Peyer's patch (tissue), 4 donors: Measurements from ENCODE around the gene NUDCD3. TPM values are rescaled to one million over a fixed set of nuclear protein-coding genes. Genes with fewer than 3 reads are reported as not detected.

ENCODE experiments used
- DNase-seq, 3 donors: peaks; one replicate each; pipeline ENCODE4 v3.0.0-alpha.2; 2017 to 2019
- H3K27ac ChIP-seq, 4 donors: fragments of 200-600 bp; sonication (generic); one replicate each; pipeline ENCODE4 v1.5.1; 2016 to 2019
- H3K27me3 ChIP-seq, 2 donors: fragments of 200-600 bp; sonication (generic); one replicate each; pipeline ENCODE4 v1.5.1; 2019
- H3K36me3 ChIP-seq, 3 donors: fragments of 200-600 bp; sonication (generic); one replicate each; pipeline ENCODE4 v1.5.1; 2016 to 2019
- H3K4me1 ChIP-seq, 4 donors: fragments of 200-600 bp; sonication (generic); one replicate each; pipeline ENCODE4 v1.5.1; 2016 to 2019
- H3K4me3 ChIP-seq, 4 donors: fragments of 200-600 bp; sonication (generic); 1 replicate in 3 of 4; 2 replicates in 1 of 4; pipeline ENCODE4 v1.5.1; 2016 to 2019; ENCODE audit warnings: mild to moderate bottlenecking in 1 of 4
- H3K9me3 ChIP-seq, 4 donors: fragments of 200-600 bp; sonication (generic); one replicate each; pipeline ENCODE4 v1.5.1; 2016 to 2019; ENCODE audit warnings: mild to moderate bottlenecking in 1 of 4
- CTCF ChIP-seq, 6 experiments: fragments of 450-650 bp in 4 of 6; fragments of 200-600 bp in 2 of 6; sonication (generic) in 1 of 6; IDR thresholded peaks; one replicate each; pipeline ENCODE4 v1.5.1; 2017 to 2019; ENCODE audit warnings: antibody characterized with exemption in 6 of 6, mild to moderate bottlenecking in 3 of 6, moderate library complexity in 1 of 6
- POLR2A ChIP-seq, 2 donors: fragments of 450-650 bp; IDR thresholded peaks; one replicate each; pipeline ENCODE4 v1.5.1; 2017; ENCODE audit warnings: antibody characterized with exemption in 2 of 2, mild to moderate bottlenecking in 2 of 2, moderate library complexity in 2 of 2
- small RNA-seq, 2 donors: library from RNA; depleted of rRNA; stranded (forward); fragments of <200 nt; gene quantifications; one replicate each; pipeline ENCODE3, GENCODE V24; 2016
- total RNA-seq, 4 donors: library from RNA; depleted of rRNA; stranded (reverse); fragments of >200 nt; gene quantifications; one replicate each; pipeline ENCODE4 v1.1.0, GENCODE V29; 2016

Gene NUDCD3
- total RNA-seq, 4 donors from 2014 or later: 32.9 to 61.9 (median 44.1) TPM

- Histone ChIP-seq H3K9me3 (peaks cover 0 to 3% (median 0%) of the 10 kb centered on the region in 4 donors), H3K27ac (no peak overlapping the region), H3K4me1 (no peaks in the 10 kb centered on the region), H3K27me3 (no peaks in the 10 kb centered on the region), H3K4me3 (no peak overlapping the region), H3K36me3 (no peaks in the 10 kb centered on the region)
- TF ChIP-seq POLR2A (IDR thresholded peaks at IDR 0.05) (no peak), CTCF (IDR thresholded peaks at IDR 0.05) (no peak)
- no peak for DNase-seq
These were observed 156.3 kb downstream of the NUDCD3 start for GRCh38 chr7:44333911-44334733.

GRCh38 chr7:44331682-44332081 lies 158.8 kb downstream of the NUDCD3 start:
- TF ChIP-seq CTCF (IDR thresholded peaks at IDR 0.05) (no peak), POLR2A (IDR thresholded peaks at IDR 0.05) (no peak)
- H3K4me1 ChIP-seq: no peaks in the 10 kb centered on the region
- H3K27me3 ChIP-seq: no peaks in the 10 kb centered on the region
- no peak for DNase-seq
- H3K9me3 ChIP-seq: peaks cover 0 to 2% (median 0%) of the 10 kb centered on the region in 4 donors
- H3K27ac ChIP-seq: no peak overlapping the region
- no peak overlapping the region for H3K4me3 ChIP-seq
- H3K36me3 ChIP-seq: no peaks in the 10 kb centered on the region

- H3K4me3 ChIP-seq: no peak overlapping the region
- no peaks in the 10 kb centered on the region for H3K9me3 ChIP-seq
- H3K27me3 ChIP-seq: no peaks in the 10 kb centered on the region
- H3K4me1 ChIP-seq: no peaks in the 10 kb centered on the region
- peak in 1 of 3 donors; percentile 34 for DNase-seq
- no peak overlapping the region for H3K27ac ChIP-seq
- H3K36me3 ChIP-seq: no peaks in the 10 kb centered on the region
- TF ChIP-seq POLR2A (IDR thresholded peaks at IDR 0.05) (no peak), CTCF (IDR thresholded peaks at IDR 0.05) (no peak)
These were observed 160.1 kb downstream of the NUDCD3 start for GRCh38 chr7:44330331-44330730.

GRCh38 chr7:44329888-44330287 lies 160.6 kb downstream of the NUDCD3 start:
- no peak overlapping the region for H3K27ac ChIP-seq
- TF ChIP-seq CTCF (IDR thresholded peaks at IDR 0.05) (no peak), POLR2A (IDR thresholded peaks at IDR 0.05) (no peak)
- no peak overlapping the region for H3K4me3 ChIP-seq
- no peak for DNase-seq
- no peaks in the 10 kb centered on the region for H3K9me3 ChIP-seq
- no peaks in the 10 kb centered on the region for H3K4me1 ChIP-seq
- H3K27me3 ChIP-seq: no peaks in the 10 kb centered on the region
- H3K36me3 ChIP-seq: no peaks in the 10 kb centered on the region

Small RNAs within 50 kb of the gene (small RNA-seq; reads per million reads assigned to genes)
- 0 reads per million in 2 donors for gene RNU6-1097P

Other genes with a start within 250 kb of the NUDCD3 start
- 1 to 10 TPM in 3 of 4 donors, under 1 TPM in 1; 0.67 to 3.9 (median 2.2) TPM for gene CAMK2B, start 165.1 kb downstream of the NUDCD3 start, total RNA-seq
- gene NPC1L1, start 50.7 kb upstream of the NUDCD3 start, total RNA-seq: under 1 TPM in 3 of 4 donors, not detected in 1; 0.66 to 0.70 (median 0.67) TPM
- gene DDX56, start 83.2 kb upstream of the NUDCD3 start, total RNA-seq: 10 to 100 TPM; 67.8 to 96.4 (median 88.9) TPM
- 100 to 1,000 TPM in 3 of 4 donors, 10 to 100 TPM in 1; 80.9 to 319 (median 262) TPM for gene TMED4, start 91.6 kb upstream of the NUDCD3 start, total RNA-seq
- gene OGDH, start 116.0 kb upstream of the NUDCD3 start, total RNA-seq: 100 to 1,000 TPM in 3 of 4 donors, 10 to 100 TPM in 1; 88.3 to 246 (median 217) TPM